K562 (cell line): ENCODE measurements around the gene ILK. TPM values are rescaled to one million over a fixed set of nuclear protein-coding genes. Genes with fewer than 3 reads are reported as not detected.

Source experiments
- ATAC-seq: fragments of 200-7000 bp; cut with Tn5 transposase; 3 replicates; pipeline ENCODE4 v1.9.1; 2020; ENCODE audit warnings: moderate library complexity
- BruUV-seq: library from RNA; stranded (reverse); fragments of 400-500 nt; replicated peaks from 2 replicates; lab custom pipeline; 2021; lab: Mats Ljungman, UMichigan
- CTCF ChIA-PET: fragments of 300-600 bp; formaldehyde crosslinking; extraction: SDS; loops from one replicate; lab custom pipeline; 2021; ENCODE audit warnings: low intra/inter-chr PET ratio; lab: Yijun Ruan, JAX
- POLR2A ChIA-PET: fragments of 300-600, 350-650 bp; sonication (Branson Sonifier 250); formaldehyde crosslinking; extraction: SDS; loops from one replicate; lab custom pipeline; 2021; ENCODE audit warnings: antibody characterized with exemption, inconsistent platforms; lab: Yijun Ruan, JAX
- DNase-seq, 4 experiments: peaks; one replicate each; pipeline versions ENCODE4 v3.0.0 to v3.0.0-alpha.2; 2011 to 2018; ENCODE audit warnings: low spot score in 3 of 4, mixed read lengths in 3 of 4; ENCODE audit errors: extremely low read depth in 1 of 4
- FAIRE-seq: peaks from 2 replicates; lab custom pipeline; 2011; peaks lifted over from hg19 to GRCh38; lab: Jason Lieb, UNC
- H2AFZ ChIP-seq: 2 replicates; pipeline ENCODE4 v1.6.0; 2011; ENCODE audit warnings: low read depth, low read length, control low read depth, inconsistent platforms
- H3K27ac ChIP-seq: fragments of 200-600 bp; 3 replicates; pipeline ENCODE4 v1.8.0; 2011; ENCODE audit warnings: low read depth, mild to moderate bottlenecking, control low read depth, inconsistent platforms, low read length, moderate library complexity, mixed read lengths; ENCODE audit errors: extremely low read depth
- H3K27me3 ChIP-seq, 2 experiments: fragments of 300-600 bp in 1 of 2; 2 replicates in 1 of 2; 3 replicates in 1 of 2; pipeline versions ENCODE4 v1.6.0 to v1.8.0; 2011; ENCODE audit warnings: inconsistent platforms in 2 of 2, low read length in 2 of 2, mild to moderate bottlenecking in 1 of 2, mixed read lengths in 1 of 2, moderate library complexity in 1 of 2; ENCODE audit not compliant: control insufficient read depth in 2 of 2, insufficient read depth in 2 of 2
- H3K36me3 ChIP-seq: fragments of 300-600 bp; 3 replicates; pipeline ENCODE4 v1.8.0; 2011; ENCODE audit warnings: mild to moderate bottlenecking, low read length, inconsistent platforms; ENCODE audit not compliant: control insufficient read depth, insufficient read depth
- H3K4me1 ChIP-seq, 2 experiments: fragments of 200-600 bp in 1 of 2; replicated peaks in 1 of 2; 2 replicates in 1 of 2; 3 replicates in 1 of 2; pipeline versions ENCODE4 v1.5.1 to v1.8.0; 2011; ENCODE audit warnings: inconsistent platforms in 2 of 2, low read length in 2 of 2, mild to moderate bottlenecking in 1 of 2, mixed read lengths in 1 of 2, moderate library complexity in 1 of 2; ENCODE audit not compliant: control insufficient read depth in 2 of 2, insufficient read depth in 2 of 2
- H3K4me2 ChIP-seq: 2 replicates; pipeline ENCODE4 v1.6.1; 2011; ENCODE audit warnings: low read length, control low read depth, inconsistent platforms, mixed read lengths; ENCODE audit not compliant: insufficient read depth
- H3K4me3 ChIP-seq: fragments of 200-600 bp; sonication (generic), shearing (Covaris generic); 2 replicates; pipeline ENCODE4 v1.5.1; 2016; ENCODE audit warnings: control low read depth, inconsistent platforms
- H3K79me2 ChIP-seq: fragments of 200-600 bp; 3 replicates; pipeline ENCODE4 v1.8.0; 2011; ENCODE audit warnings: low read length, inconsistent platforms; ENCODE audit not compliant: control insufficient read depth, insufficient read depth
- H3K9ac ChIP-seq, 2 experiments: 2 replicates each; pipeline versions ENCODE4 v1.6.0 to v1.6.1; 2011; ENCODE audit warnings: low read depth in 2 of 2, low read length in 2 of 2, control low read depth in 1 of 2, inconsistent platforms in 1 of 2, mild to moderate bottlenecking in 1 of 2, mixed read lengths in 1 of 2; ENCODE audit not compliant: insufficient read depth in 1 of 2
- H3K9me1 ChIP-seq: one replicate; pipeline ENCODE4 v1.6.0; 2011; ENCODE audit warnings: inconsistent platforms, mild to moderate bottlenecking, low read length, moderate library complexity; ENCODE audit not compliant: control insufficient read depth, insufficient read depth
- H3K9me3 ChIP-seq: replicated peaks from 2 replicates; pipeline ENCODE4 v1.5.1; 2011; ENCODE audit warnings: low read depth, low read length, inconsistent platforms; ENCODE audit not compliant: control insufficient read depth, insufficient read depth
- H4K20me1 ChIP-seq: replicated peaks from 2 replicates; pipeline ENCODE4 v1.6.1; 2011; ENCODE audit warnings: low read length, inconsistent platforms, mixed read lengths; ENCODE audit not compliant: control insufficient read depth, insufficient read depth
- ID3 ChIP-seq, 2 experiments: fragments of 250-450 bp in 1 of 2; fragments of 450-650 bp in 1 of 2; sonication (Bioruptor Pico) in 1 of 2; IDR thresholded peaks; 2 replicates each; pipeline versions ENCODE4 v1.6.1 to v1.8.0; 2016 to 2021; ENCODE audit warnings: mild to moderate bottlenecking in 2 of 2, moderate library complexity in 2 of 2, missing compliant biosample characterization in 1 of 2, missing genetic modification characterization in 1 of 2
- KLF16 ChIP-seq: IDR thresholded peaks from 2 replicates; pipeline ENCODE4 v1.6.1; 2016; ENCODE audit warnings: antibody characterized with exemption
- MED1 ChIP-seq: sonication (generic); formaldehyde crosslinking; IDR thresholded peaks from 2 replicates; pipeline ENCODE4 v1.8.1; 2023; ENCODE audit warnings: missing genetic modification reagents, borderline replicate concordance
- NFE2 ChIP-seq: IDR thresholded peaks from 2 replicates; pipeline ENCODE4 v1.6.1; 2014; ENCODE audit warnings: antibody characterized with exemption, low read depth
- PCBP1 ChIP-seq: fragments of 200-400 bp; formaldehyde crosslinking; IDR thresholded peaks from 2 replicates; pipeline ENCODE4 v1.6.1; 2018; ENCODE audit warnings: mild to moderate bottlenecking, low read depth, low read length; ENCODE audit not compliant: poor library complexity, severe bottlenecking
- SIN3B ChIP-seq: fragments of 450-650 bp; IDR thresholded peaks from 2 replicates; pipeline ENCODE4 v1.6.1; 2017; ENCODE audit warnings: low read depth, mild to moderate bottlenecking, moderate library complexity
- TAF1 ChIP-seq: IDR thresholded peaks from 2 replicates; pipeline ENCODE4 v1.6.1; 2011; ENCODE audit warnings: mild to moderate bottlenecking, low read length, moderate library complexity; ENCODE audit not compliant: insufficient read depth, control insufficient read depth, severe bottlenecking; ENCODE audit errors: extremely low read depth
- ZBTB43 ChIP-seq: sonication (generic); formaldehyde crosslinking; IDR thresholded peaks from 2 replicates; pipeline ENCODE4 v1.8.0; 2023; ENCODE audit warnings: mild to moderate bottlenecking, missing genetic modification reagents
- ZBTB5 ChIP-seq: fragments of 450-650 bp; IDR thresholded peaks from 2 replicates; pipeline ENCODE4 v1.6.1; 2017; ENCODE audit warnings: antibody characterized with exemption
- ZBTB7A ChIP-seq: IDR thresholded peaks from 2 replicates; pipeline ENCODE4 v1.6.1; 2011; ENCODE audit warnings: low read depth, mild to moderate bottlenecking, low read length, moderate library complexity, borderline replicate concordance; ENCODE audit not compliant: control insufficient read depth
- ZBTB9 ChIP-seq: fragments of 450-650 bp; formaldehyde crosslinking; IDR thresholded peaks from 2 replicates; pipeline ENCODE4 v1.4.0; 2020; ENCODE audit warnings: mild to moderate bottlenecking, moderate library complexity
- ZFX ChIP-seq: sonication (generic); formaldehyde crosslinking; IDR thresholded peaks from 2 replicates; pipeline ENCODE4 v1.8.0; 2022; ENCODE audit warnings: mild to moderate bottlenecking, missing genetic modification reagents, moderate library complexity
- ZNF551 ChIP-seq: fragments of 250-450 bp; sonication (Bioruptor Pico); IDR thresholded peaks from 2 replicates; pipeline ENCODE4 v1.5.0; 2021; ENCODE audit warnings: mild to moderate bottlenecking, moderate library complexity
- ZNF668 ChIP-seq: fragments of 250-450 bp; sonication (Bioruptor Pico); IDR thresholded peaks from 2 replicates; pipeline ENCODE4 v1.8.0; 2022; ENCODE audit warnings: mild to moderate bottlenecking, inconsistent platforms
- WGBS: fragments of 100-300 bp; shearing (Covaris generic); methylation state at CpG from one replicate; pipeline ENCODE4 v1.1.6; 2016; ENCODE audit warnings: low coverage, mixed read lengths; ENCODE audit not compliant: insufficient coverage; ENCODE audit errors: missing lambda C conversion rate; 5-methylcytosine and 5-hydroxymethylcytosine counted together
- in situ Hi-C: fragments of 300-500 bp; cut with MboI; formaldehyde crosslinking; loops from 4 replicates; pipeline ENCODE4 v1.15.0; 2018; ENCODE audit warnings: inconsistent platforms, mixed read lengths
- intact Hi-C: fragments of 100-400 bp; cut with micrococcal nuclease; formaldehyde crosslinking; loops from 2 replicates; pipeline ENCODE4 v1.14.2; 2022
- polyA plus RNA-seq, 8 experiments: library from polyadenylated mRNA; depleted of rRNA in 4 of 8; stranded (reverse) in 5 of 8; unstranded in 3 of 8; fragments of >200 nt; fragmentation: Nextera tagmentation in 2 of 8; fragmentation: Illumina TruSeq in 1 of 8; extraction: Ambion mirVana in 2 of 8; extraction: Trizol in 1 of 8; gene quantifications; 2 replicates each; pipeline versions ENCODE4 v1.2.1 to v1.2.3, GENCODE V29; 2011 to 2014; ENCODE audit warnings: inconsistent platforms in 1 of 8, missing spikeins in 1 of 8
- total RNA-seq, 7 experiments: library from RNA; depleted of rRNA in 6 of 7; stranded (reverse); fragments of >200 nt in 6 of 7; fragmentation: Illumina TruSeq in 2 of 7; extraction: Trizol in 2 of 7; gene quantifications; 2 replicates each; pipeline versions ENCODE4 v1.2.1 to v1.2.3, GENCODE V29; 2011 to 2021; ENCODE audit warnings: low replicate concordance in 1 of 7

Gene ILK
- total and polyA plus RNA-seq, 9 of the 15 experiments (the other 6 are each of a cell fraction or from before 2014, with no cell fraction given): 43.3 to 95.9 (median 58.9) TPM

- TF ChIP-seq ZBTB43 (CRISPR knock-in tag): no peak
Measured at GRCh38 chr11:6576471-6577373, 26.9 kb upstream of the ILK start (continued).

- in situ Hi-C loops: no loop called here
- no peak overlapping the region for H3K9ac ChIP-seq
- H3K4me1 ChIP-seq: peaks cover 0 to 8% of the 10 kb centered on the region in 2 experiments; a peak in 3 of 5 replicates
- H3K36me3 ChIP-seq: no peaks in the 10 kb centered on the region
- H4K20me1 ChIP-seq: no peaks in the 10 kb centered on the region
- no peaks in the 10 kb centered on the region for H3K79me2 ChIP-seq
- FAIRE-seq (no peak), DNase-seq (no peak), ATAC-seq (peak; percentile 80)
- H3K27ac ChIP-seq: no peak overlapping the region
- intact Hi-C loops: no loop called here
- no TSS peak for BruUV-seq
- no peak overlapping the region for H3K4me2 ChIP-seq
- peaks cover 4% of the 10 kb centered on the region; the same call in 1 of the 2 replicates for H3K9me3 ChIP-seq
- no peaks in the 10 kb centered on the region for H3K27me3 ChIP-seq
- POLR2A ChIA-PET: no interaction called here
- H2AFZ ChIP-seq: no peak overlapping the region
- no peaks in the 10 kb centered on the region for H3K9me1 ChIP-seq
- CTCF ChIA-PET: no interaction called here
- WGBS: 40% methylated on average over 1 of the region's 1 CpG
- no peak overlapping the region for H3K4me3 ChIP-seq
- TF ChIP-seq ZNF668 (CRISPR knock-in tag) (no peak), KLF16 (no peak), ZNF551 (CRISPR knock-in tag) (no peak), PCBP1 (no peak), ZBTB5 (no peak), ZBTB9 (CRISPR knock-in tag) (no peak), ID3 (CRISPR knock-in tag; IDR thresholded peaks at IDR 0.05) (no peak), ID3 (tag; IDR thresholded peaks at IDR 0.05) (no peak), TAF1 (no peak), ZFX (no peak), MED1 (CRISPR knock-in tag) (no peak), SIN3B (no peak), NFE2 (no peak), ZBTB7A (no peak)
Measured at GRCh38 chr11:6578134-6578533, 25.4 kb upstream of the ILK start.
